Natural killer cell (primary cell): ENCODE results near the gene SLC19A1. TPM values are rescaled to one million over a fixed set of nuclear protein-coding genes. Genes with fewer than 3 reads are reported as not detected.
"Not testable (repeated sequence)": the region's sequence is repeated elsewhere in the genome, so short reads cannot be mapped to it uniquely, and the experiment has no call there.

Experiments
- ATAC-seq, 3 donors: fragments of 150-1000 bp in 2 of 3; fragments of 200-7000 bp in 1 of 3; cut with Tn5 transposase; 1 replicate in 1 of 3; 2 replicates in 2 of 3; pipeline ENCODE4 v1.10.0; 2021; ENCODE audit warnings: mild to moderate bottlenecking in 2 of 3, moderate library complexity in 2 of 3
- DNase-seq, 2 donors: peaks; one replicate each; pipeline versions ENCODE4 v3.0.0 to v3.0.0-alpha.2; 2013 to 2021; ENCODE audit warnings: mixed read lengths in 1 of 2
- H3K27ac ChIP-seq: one replicate; pipeline ENCODE4 v1.5.1; 2013; ENCODE audit warnings: mild to moderate bottlenecking, low read length
- H3K27me3 ChIP-seq: one replicate; pipeline ENCODE4 v1.6.1; 2013; ENCODE audit warnings: low read length; ENCODE audit not compliant: control insufficient read depth, insufficient read depth
- H3K36me3 ChIP-seq: one replicate; pipeline ENCODE4 v1.6.1; 2013; ENCODE audit warnings: low read length; ENCODE audit not compliant: control insufficient read depth, insufficient read depth
- H3K4me1 ChIP-seq: one replicate; pipeline ENCODE4 v1.6.1; 2013; ENCODE audit warnings: low read length; ENCODE audit not compliant: control insufficient read depth, insufficient read depth
- H3K4me3 ChIP-seq: one replicate; pipeline ENCODE4 v1.5.1; 2013; ENCODE audit warnings: low read length
- H3K9me3 ChIP-seq: one replicate; pipeline ENCODE4 v1.6.1; 2013; ENCODE audit warnings: low read length; ENCODE audit not compliant: control insufficient read depth, insufficient read depth
- H3K27ac Mint-ChIP-seq, 2 donors: one replicate each; pipeline ENCODE4 v1.8.0; 2022; ENCODE audit warnings: mild to moderate bottlenecking in 2 of 2, mixed read lengths in 2 of 2, moderate library complexity in 1 of 2
- H3K27me3 Mint-ChIP-seq, 2 donors: one replicate each; pipeline ENCODE4 v1.8.0; 2022; ENCODE audit warnings: low read depth in 2 of 2, mixed read lengths in 2 of 2
- H3K36me3 Mint-ChIP-seq: one replicate; pipeline ENCODE4 v1.8.0; 2022; ENCODE audit warnings: mixed read lengths
- H3K4me1 Mint-ChIP-seq, 2 donors: one replicate each; pipeline ENCODE4 v1.8.0; 2022; ENCODE audit warnings: mixed read lengths in 2 of 2
- H3K4me3 Mint-ChIP-seq: one replicate; pipeline ENCODE4 v1.8.0; 2022; ENCODE audit warnings: mild to moderate bottlenecking, moderate library complexity, mixed read lengths
- H3K9me3 Mint-ChIP-seq, 2 donors: one replicate each; pipeline ENCODE4 v1.8.0; 2022; ENCODE audit warnings: mixed read lengths in 2 of 2
- CTCF ChIP-seq: fragments of 200-600 bp; IDR thresholded peaks from one replicate; pipeline ENCODE4 v1.8.0; 2022; ENCODE audit warnings: antibody characterized with exemption
- WGBS: methylation state at CpG from one replicate; pipeline ENCODE4 v1.1.7; 2013; ENCODE audit warnings: missing lambda C conversion rate; ENCODE audit not compliant: insufficient coverage; 5-methylcytosine and 5-hydroxymethylcytosine counted together
- intact Hi-C: fragments of 100-400 bp; cut with micrococcal nuclease; formaldehyde crosslinking; loops from one replicate; pipeline ENCODE4 v1.14.2; 2022
- total RNA-seq, 4 donors: library from RNA; stranded (reverse); fragments of 120-200 nt in 1 of 4; gene quantifications; one replicate each; pipeline versions ENCODE4 v1.2.3 to v1.2.4, GENCODE V29; 2013 to 2022

Gene SLC19A1
- total RNA-seq, 3 donors from 2014 or later (not counting 1 experiment from before 2014, with no cell fraction given), result 2.5 to 9.0 (median 4.9) TPM

- Mint-ChIP-seq H3K27ac (no peak overlapping the region), H3K27me3 (no peaks in the 10 kb centered on the region), H3K9me3 (no peaks in the 10 kb centered on the region), H3K4me3 (no peak overlapping the region), H3K36me3 (no peaks in the 10 kb centered on the region), H3K4me1 (peaks cover 0 to 6% of the 10 kb centered on the region in 2 donors)
- intact Hi-C loops, result no loop called here
- no peaks in the 10 kb centered on the region for H3K9me3 ChIP-seq
- WGBS, result 86% methylated on average over 12 of the region's 12 CpGs
- DNase-seq (no peak), ATAC-seq (no peak)
- H3K27me3 ChIP-seq, result no peaks in the 10 kb centered on the region
- H3K4me1 ChIP-seq, result peaks cover 27% of the 10 kb centered on the region
- peaks cover 4% of the 10 kb centered on the region for H3K36me3 ChIP-seq
- TF ChIP-seq CTCF, result no peak
- H3K4me3 ChIP-seq, result no peak overlapping the region
- no peak overlapping the region for H3K27ac ChIP-seq
Measured at GRCh38 chr21:45533361-45533845, 8.8 kb downstream of the SLC19A1 start.

- H3K27me3 ChIP-seq, result no peaks in the 10 kb centered on the region
- no peak overlapping the region for H3K27ac ChIP-seq
- Mint-ChIP-seq H3K4me3 (no peak overlapping the region), H3K4me1 (peaks cover 0 to 6% of the 10 kb centered on the region in 2 donors), H3K27ac (no peak overlapping the region), H3K27me3 (no peaks in the 10 kb centered on the region), H3K9me3 (no peaks in the 10 kb centered on the region), H3K36me3 (no peaks in the 10 kb centered on the region)
- no peak overlapping the region for H3K4me3 ChIP-seq
- DNase-seq (no peak), ATAC-seq (no peak)
- WGBS, result 33% methylated on average over 7 of the region's 7 CpGs
- intact Hi-C loops, result no loop called here
- peaks cover 4% of the 10 kb centered on the region for H3K36me3 ChIP-seq
- peaks cover 27% of the 10 kb centered on the region for H3K4me1 ChIP-seq
- H3K9me3 ChIP-seq, result no peaks in the 10 kb centered on the region
- no peak for TF ChIP-seq CTCF
Measured at GRCh38 chr21:45532826-45533360, 9.3 kb downstream of the SLC19A1 start.

GRCh38 chr21:45531393-45532215 is 10.6 kb downstream of the SLC19A1 start:
- DNase-seq (no peak), ATAC-seq (no peak)
- Histone ChIP-seq H3K27me3 (no peaks in the 10 kb centered on the region), H3K36me3 (peaks cover 4% of the 10 kb centered on the region), H3K9me3 (no peaks in the 10 kb centered on the region), H3K27ac (no peak overlapping the region), H3K4me1 (peaks cover 27% of the 10 kb centered on the region), H3K4me3 (no peak overlapping the region)
- no peak overlapping the region for H3K4me3 Mint-ChIP-seq
- H3K27me3 Mint-ChIP-seq, result no peaks in the 10 kb centered on the region
- no peak overlapping the region for H3K27ac Mint-ChIP-seq
- intact Hi-C loops, result no loop called here
- WGBS, result 98% methylated on average over 76 of the region's 76 CpGs
- no peaks in the 10 kb centered on the region for H3K36me3 Mint-ChIP-seq
- peaks cover 0 to 6% of the 10 kb centered on the region in 2 donors for H3K4me1 Mint-ChIP-seq
- no peaks in the 10 kb centered on the region for H3K9me3 Mint-ChIP-seq
- TF ChIP-seq CTCF, result no peak

GRCh38 chr21:45531114-45531392 is 11.2 kb downstream of the SLC19A1 start:
- H3K27ac ChIP-seq, result not testable (repeated sequence)

More at GRCh38 chr21:45531114-45531392, 11.2 kb downstream of the SLC19A1 start:
- 99% methylated on average over 15 of the region's 17 CpGs for WGBS
- H3K27me3 ChIP-seq, H3K4me3 Mint-ChIP-seq, DNase-seq, H3K27ac Mint-ChIP-seq, H3K9me3 Mint-ChIP-seq, H3K4me1 Mint-ChIP-seq, H3K9me3 ChIP-seq, ATAC-seq, H3K4me3 ChIP-seq, H3K36me3 ChIP-seq, H3K27me3 Mint-ChIP-seq, H3K36me3 Mint-ChIP-seq, intact Hi-C loops: not testable (repeated sequence)
- peaks cover 27% of the 10 kb centered on the region for H3K4me1 ChIP-seq
